HCT116 (cell line): Measurements from ENCODE around the gene TNIK. TPM values are rescaled to one million over a fixed set of nuclear protein-coding genes. Genes with fewer than 3 reads are reported as not detected.

Source experiments
- ATAC-seq: fragments of 200-7000 bp; cut with Tn5 transposase; 2 replicates; pipeline ENCODE4 v1.9.1; 2020; ENCODE audit warnings: mild to moderate bottlenecking, moderate library complexity
- BruUV-seq: library from RNA; stranded (reverse); fragments of 400-500 nt; replicated peaks from 2 replicates; lab custom pipeline; 2021; lab: Mats Ljungman, UMichigan
- CTCF ChIA-PET: fragments of 300-600 bp; sonication (Branson Sonifier 250); formaldehyde crosslinking; loops from one replicate; lab custom pipeline; 2021; ENCODE audit warnings: antibody characterized with exemption; lab: Charles Lee
- POLR2A ChIA-PET: fragments of 300-600, 350-600 bp; sonication (Branson Sonifier 250); formaldehyde crosslinking; loops from one replicate; lab custom pipeline; 2021; ENCODE audit warnings: antibody characterized with exemption; lab: Charles Lee
- RAD21 ChIA-PET, 2 experiments: fragments of 300-600 bp; sonication (Branson Sonifier 250); formaldehyde crosslinking; loops; one replicate each; lab custom pipeline; 2023; ENCODE audit warnings: low total read pairs in 2 of 2; ENCODE audit not compliant: uncharacterized antibody in 2 of 2, unreplicated experiment in 2 of 2, low non-redundant PET in 1 of 2; lab: Charles Lee
- DNase-seq: peaks from one replicate; pipeline ENCODE4 v3.0.0-alpha.2; 2010; ENCODE audit warnings: low read depth, low spot score
- H2AFZ ChIP-seq: fragments of 200-600 bp; shearing (Covaris generic), sonication (generic); 2 replicates; pipeline ENCODE4 v1.6.1; 2017; ENCODE audit warnings: low read depth, mixed run types, mixed read lengths, antibody characterized with exemption, low read length; ENCODE audit not compliant: poor library complexity, severe bottlenecking
- H3K27ac ChIP-seq: 2 replicates; pipeline ENCODE4 v1.5.1; 2012; ENCODE audit warnings: low read depth, low read length
- H3K27me3 ChIP-seq: fragments of 200-600 bp; sonication (generic); 2 replicates; pipeline ENCODE4 v1.6.1; 2016; ENCODE audit warnings: mixed run types, low read length, mixed read lengths; ENCODE audit not compliant: insufficient read depth
- H3K36me3 ChIP-seq, 2 experiments: fragments of 200-500 bp in 1 of 2; fragments of 200-600 bp in 1 of 2; sonication (Bioruptor generic) in 1 of 2; sonication (generic) in 1 of 2; 2 replicates each; pipeline versions ENCODE4 v1.5.1 to v1.6.1; 2014 to 2016; ENCODE audit warnings: low read length in 2 of 2, inconsistent platforms in 1 of 2, mixed read lengths in 1 of 2, mixed run types in 1 of 2; ENCODE audit not compliant: insufficient read depth in 2 of 2, control insufficient read depth in 1 of 2
- H3K4me1 ChIP-seq, 2 experiments: fragments of 200-600 bp in 1 of 2; sonication (generic) in 1 of 2; 2 replicates each; pipeline versions ENCODE4 v1.5.1 to v1.6.1; 2012 to 2017; ENCODE audit warnings: low read length in 2 of 2, inconsistent platforms in 1 of 2, mild to moderate bottlenecking in 1 of 2, mixed read lengths in 1 of 2, mixed run types in 1 of 2, moderate library complexity in 1 of 2; ENCODE audit not compliant: insufficient read depth in 2 of 2, control insufficient read depth in 1 of 2
- H3K4me2 ChIP-seq: fragments of 200-600 bp; sonication (generic); 2 replicates; pipeline ENCODE4 v1.6.1; 2017; ENCODE audit warnings: mixed run types, low read length, mixed read lengths
- H3K4me3 ChIP-seq, 2 experiments: fragments of 200-600 bp in 1 of 2; sonication (generic) in 1 of 2; replicated peaks in 1 of 2; 2 replicates each; pipeline ENCODE4 v1.5.1; 2011 to 2016; ENCODE audit warnings: low read length in 2 of 2, control low read depth in 1 of 2, low read depth in 1 of 2, mild to moderate bottlenecking in 1 of 2, mixed read lengths in 1 of 2, mixed run types in 1 of 2
- H3K79me2 ChIP-seq: fragments of 200-600 bp; sonication (generic); 2 replicates; pipeline ENCODE4 v1.6.1; 2017; ENCODE audit warnings: mild to moderate bottlenecking, mixed run types, low read length, moderate library complexity, mixed read lengths; ENCODE audit not compliant: insufficient read depth
- H3K9ac ChIP-seq: fragments of 200-600 bp; sonication (generic); 2 replicates; pipeline ENCODE4 v1.6.1; 2016; ENCODE audit warnings: low read length, mixed read lengths
- H3K9me2 ChIP-seq: fragments of 200-600 bp; sonication (generic), shearing (Covaris generic); 2 replicates; pipeline ENCODE4 v1.6.1; 2017; ENCODE audit warnings: mixed run types, mild to moderate bottlenecking, moderate library complexity; ENCODE audit not compliant: insufficient read depth
- H3K9me3 ChIP-seq, 2 experiments: fragments of 200-500 bp in 1 of 2; fragments of 200-600 bp in 1 of 2; sonication (Bioruptor generic) in 1 of 2; sonication (generic) in 1 of 2; 2 replicates each; pipeline ENCODE4 v1.6.1; 2014 to 2017; ENCODE audit warnings: low read length in 2 of 2, mixed read lengths in 2 of 2, inconsistent platforms in 1 of 2, low read depth in 1 of 2, mild to moderate bottlenecking in 1 of 2, mixed run types in 1 of 2, moderate library complexity in 1 of 2; ENCODE audit not compliant: control insufficient read depth in 1 of 2, insufficient read depth in 1 of 2
- H4K20me1 ChIP-seq: fragments of 200-600 bp; sonication (generic), shearing (Covaris generic); 2 replicates; pipeline ENCODE4 v1.6.1; 2017; ENCODE audit warnings: mixed run types, mild to moderate bottlenecking, moderate library complexity; ENCODE audit not compliant: insufficient read depth
- EGR1 ChIP-seq: IDR thresholded peaks from 2 replicates; pipeline ENCODE4 v1.6.1; 2012; ENCODE audit warnings: low read depth
- ELF1 ChIP-seq: IDR thresholded peaks from 2 replicates; pipeline ENCODE4 v1.6.1; 2012; ENCODE audit warnings: low read depth, borderline replicate concordance
- EZH2phosphoT487 ChIP-seq: fragments of 200-600 bp; IDR thresholded peaks from 2 replicates; pipeline ENCODE4 v1.6.1; 2018; ENCODE audit warnings: antibody characterized with exemption, borderline replicate concordance
- JUND ChIP-seq: IDR thresholded peaks from 2 replicates; pipeline ENCODE4 v1.6.1; 2012
- MAX ChIP-seq: IDR thresholded peaks from 2 replicates; pipeline ENCODE4 v1.6.1; 2012
- RAD21 ChIP-seq: IDR thresholded peaks from 2 replicates; pipeline ENCODE4 v1.6.1; 2012; ENCODE audit warnings: low read depth, mild to moderate bottlenecking
- SIN3A ChIP-seq: IDR thresholded peaks from 2 replicates; pipeline ENCODE4 v1.6.1; 2012; ENCODE audit warnings: low read depth
- ZBTB33 ChIP-seq: IDR thresholded peaks from 2 replicates; pipeline ENCODE4 v1.6.1; 2011; ENCODE audit warnings: mild to moderate bottlenecking, low read length, moderate library complexity; ENCODE audit not compliant: insufficient replicate concordance; ENCODE audit errors: extremely low read depth
- ZNF274 ChIP-seq: fragments of 200-500 bp; sonication (Bioruptor generic); IDR thresholded peaks from 2 replicates; pipeline ENCODE4 v1.6.1; 2014; ENCODE audit warnings: mild to moderate bottlenecking, low read depth, low read length, inconsistent platforms
- intact Hi-C: fragments of 100-400 bp; cut with micrococcal nuclease; formaldehyde crosslinking; loops from 2 replicates; pipeline ENCODE4 v1.10.0; 2022
- total RNA-seq: library from RNA; stranded (reverse); gene quantifications from one replicate; pipeline ENCODE4 v1.2.1, GENCODE V29; 2021; ENCODE audit not compliant: unreplicated experiment

Gene TNIK
- total RNA-seq, 1 experiment from 2014 or later, result 24.1 TPM

- Histone ChIP-seq H3K27ac (no peak overlapping the region), H3K27me3 (no peaks in the 10 kb centered on the region), H3K9ac (no peak overlapping the region), H3K9me2 (no peaks in the 10 kb centered on the region), H3K4me2 (no peak overlapping the region), H3K4me1 (peaks cover 0 to 7% of the 10 kb centered on the region in 2 experiments; a peak in 1 of 4 replicates), H2AFZ (no peak overlapping the region), H3K79me2 (no peaks in the 10 kb centered on the region), H4K20me1 (no peaks in the 10 kb centered on the region), H3K9me3 (no peaks in the 10 kb centered on the region), H3K4me3 (no peak overlapping the region), H3K36me3 (no peaks in the 10 kb centered on the region)
- POLR2A ChIA-PET, result no interaction called here
- no peak for ATAC-seq
- no peak for DNase-seq
- RAD21 ChIA-PET, result no interaction called here
- TF ChIP-seq MAX (no peak), ELF1 (no peak), JUND (no peak), SIN3A (no peak), RAD21 (no peak), EZH2phosphoT487 (no peak), ZBTB33 (no peak), EGR1 (no peak), ZNF274 (no peak)
- CTCF ChIA-PET, result no interaction called here
- intact Hi-C loops, result no loop called here
- BruUV-seq, result no TSS peak
Measured at GRCh38 chr3:171278299-171278590, 182.0 kb downstream of the TNIK start.
